AG04450 (cell line): ENCODE data around the gene MANSC4. TPM values are rescaled to one million over a fixed set of nuclear protein-coding genes. Genes with fewer than 3 reads are reported as not detected.
A peak's percentile ranks its signal among the peaks of the same experiment; 100 is the strongest.

Experiments
- CTCF ChIA-PET: fragments of 300-600, 350-600 bp; formaldehyde crosslinking; extraction: SDS; loops from one replicate; lab custom pipeline; 2022; ENCODE audit warnings: antibody characterized with exemption, inconsistent platforms; lab: Charles Lee
- POLR2A ChIA-PET: fragments of 350-600 bp; formaldehyde crosslinking; extraction: SDS; loops from one replicate; lab custom pipeline; 2021; ENCODE audit warnings: antibody characterized with exemption, inconsistent platforms; lab: Yijun Ruan, JAX
- DNase-seq: peaks from one replicate; pipeline ENCODE4 v3.0.0-alpha.2; 2011; ENCODE audit warnings: low read depth, low spot score
- H3K27ac ChIP-seq: one replicate; pipeline ENCODE4 v1.5.1; 2012; ENCODE audit warnings: low read depth, low read length, control low read depth
- H3K27me3 ChIP-seq: one replicate; pipeline ENCODE4 v1.6.0; 2012; ENCODE audit warnings: low read length; ENCODE audit not compliant: control insufficient read depth, insufficient read depth
- H3K4me3 ChIP-seq: 2 replicates; pipeline ENCODE4 v1.5.1; 2011; ENCODE audit warnings: mild to moderate bottlenecking, low read depth, low read length, control low read depth
- H3K9me3 ChIP-seq: 2 replicates; pipeline ENCODE4 v1.5.1; 2012; ENCODE audit warnings: low read length; ENCODE audit not compliant: control insufficient read depth, insufficient read depth
- polyA plus RNA-seq: library from polyadenylated mRNA; depleted of rRNA; stranded (reverse); fragments of >200 nt; gene quantifications from 2 replicates; pipeline ENCODE4 v1.2.3, GENCODE V29; 2011
- TF ChIP-seq, protein P1 (sequence below): IDR thresholded peaks from 2 replicates; pipeline ENCODE4 v1.5.1; 2011; ENCODE audit warnings: low read depth, low read length, control low read depth, inconsistent platforms

The MANSC4 gene
- polyA plus RNA-seq, 1 experiment: not detected

DNA sequence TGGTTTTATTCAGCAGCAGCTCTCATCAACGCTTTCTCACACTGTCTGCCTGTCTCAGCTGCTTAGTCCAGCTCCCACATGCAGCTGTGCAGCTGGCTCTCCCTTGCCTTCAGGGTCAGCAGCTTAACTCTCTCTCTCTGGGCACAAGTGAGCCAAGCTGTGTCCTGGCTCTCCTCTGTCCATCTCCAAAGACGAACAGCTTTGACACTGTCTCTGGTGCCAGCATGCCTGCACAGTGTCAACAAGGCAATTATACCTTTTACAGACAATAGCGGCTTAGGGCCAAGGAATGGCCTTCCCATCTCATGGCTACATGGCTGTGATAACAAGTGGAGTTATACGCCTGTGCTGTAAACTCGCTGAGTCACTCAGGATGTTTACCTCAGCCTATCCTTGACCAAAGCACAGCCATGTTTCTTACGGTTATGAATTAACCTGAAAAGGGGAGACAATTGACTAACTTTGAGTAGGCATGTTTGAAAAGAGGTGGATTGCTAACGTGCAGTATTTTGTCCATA lies 38.4 kb upstream of the MANSC4 start:
- TF ChIP-seq, protein P1, sequence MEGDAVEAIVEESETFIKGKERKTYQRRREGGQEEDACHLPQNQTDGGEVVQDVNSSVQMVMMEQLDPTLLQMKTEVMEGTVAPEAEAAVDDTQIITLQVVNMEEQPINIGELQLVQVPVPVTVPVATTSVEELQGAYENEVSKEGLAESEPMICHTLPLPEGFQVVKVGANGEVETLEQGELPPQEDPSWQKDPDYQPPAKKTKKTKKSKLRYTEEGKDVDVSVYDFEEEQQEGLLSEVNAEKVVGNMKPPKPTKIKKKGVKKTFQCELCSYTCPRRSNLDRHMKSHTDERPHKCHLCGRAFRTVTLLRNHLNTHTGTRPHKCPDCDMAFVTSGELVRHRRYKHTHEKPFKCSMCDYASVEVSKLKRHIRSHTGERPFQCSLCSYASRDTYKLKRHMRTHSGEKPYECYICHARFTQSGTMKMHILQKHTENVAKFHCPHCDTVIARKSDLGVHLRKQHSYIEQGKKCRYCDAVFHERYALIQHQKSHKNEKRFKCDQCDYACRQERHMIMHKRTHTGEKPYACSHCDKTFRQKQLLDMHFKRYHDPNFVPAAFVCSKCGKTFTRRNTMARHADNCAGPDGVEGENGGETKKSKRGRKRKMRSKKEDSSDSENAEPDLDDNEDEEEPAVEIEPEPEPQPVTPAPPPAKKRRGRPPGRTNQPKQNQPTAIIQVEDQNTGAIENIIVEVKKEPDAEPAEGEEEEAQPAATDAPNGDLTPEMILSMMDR: no peak
- ChIA-PET POLR2A (no interaction called here), CTCF (interaction anchor here (0.5 kb wide), 1 partner anchor 22 kb away, joined by 3 read pairs; no protein-coding TSS in a partner anchor)
- no peaks in the 10 kb centered on the region for H3K9me3 ChIP-seq
- H3K27me3 ChIP-seq: no peaks in the 10 kb centered on the region
- H3K27ac ChIP-seq: peak overlapping the region; percentile 39
- DNase-seq: no peak
- H3K4me3 ChIP-seq: no peak overlapping the region

DNA sequence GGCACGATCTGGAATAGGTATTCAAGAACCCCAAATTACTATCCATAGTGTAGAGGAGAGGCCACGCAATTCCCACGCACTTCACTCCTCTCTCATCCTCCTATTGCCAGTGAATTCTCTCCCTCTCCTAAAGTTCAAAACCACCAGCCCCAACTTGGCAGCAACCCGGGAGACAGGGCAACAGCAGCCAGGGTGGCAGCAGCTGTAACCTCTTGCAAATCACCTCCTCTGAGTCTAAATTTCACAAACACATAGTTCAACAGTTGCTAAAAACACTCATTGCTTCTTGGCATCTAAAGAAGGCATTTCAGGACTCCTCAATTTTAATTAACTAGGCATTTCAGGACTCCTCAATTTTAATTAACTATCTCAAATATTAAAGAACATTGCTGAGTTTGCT lies 37.7 kb upstream of the MANSC4 start:
- no peaks in the 10 kb centered on the region for H3K9me3 ChIP-seq
- no peak overlapping the region for H3K27ac ChIP-seq
- TF ChIP-seq, protein P1: no peak
- H3K27me3 ChIP-seq: no peaks in the 10 kb centered on the region
- no peak for DNase-seq
- ChIA-PET POLR2A (no interaction called here), CTCF (interaction anchor here (0.5 to 0.6 kb wide), 2 partner anchors 23 to 557 kb away, joined by 3 read pairs; no protein-coding TSS in a partner anchor)
- no peak overlapping the region for H3K4me3 ChIP-seq

DNA sequence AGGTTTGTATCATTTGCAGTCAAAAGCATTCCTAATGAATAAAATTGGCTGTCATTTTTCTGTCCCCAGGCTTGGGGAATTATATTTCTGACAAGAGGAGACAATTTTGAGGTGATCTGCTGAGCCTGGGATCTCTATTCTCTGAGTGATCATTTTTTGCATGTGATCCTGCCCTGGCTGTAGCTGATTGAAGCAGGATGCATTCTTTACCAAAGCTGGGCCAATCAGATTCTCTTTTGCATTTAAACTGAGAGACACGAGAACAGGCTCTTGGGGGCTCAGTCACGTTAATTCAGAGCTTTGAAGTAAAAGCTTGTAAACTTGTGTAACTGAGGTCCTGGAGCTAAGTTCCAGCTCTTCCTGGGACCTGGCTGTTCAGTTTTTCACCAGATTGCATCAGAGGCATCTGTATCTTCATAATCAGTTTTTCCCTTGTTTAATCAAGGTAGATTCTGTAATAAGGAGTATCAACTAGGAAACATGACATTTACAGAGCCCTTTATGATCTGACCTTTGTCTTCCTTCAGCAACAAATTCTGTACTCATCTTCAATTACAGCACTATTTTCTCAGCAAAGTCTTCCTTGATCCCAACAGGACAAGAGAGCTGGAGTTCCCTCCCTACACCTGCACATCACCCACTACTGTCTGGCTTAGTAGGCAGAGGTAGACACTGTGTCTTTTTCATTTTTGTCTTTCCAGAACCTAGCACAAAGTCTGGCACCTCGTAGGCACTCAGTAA lies 35.0 kb upstream of the MANSC4 start:
- TF ChIP-seq, protein P1: no peak
- no peak overlapping the region for H3K27ac ChIP-seq
- no peak for DNase-seq
- H3K9me3 ChIP-seq: no peaks in the 10 kb centered on the region
- no peaks in the 10 kb centered on the region for H3K27me3 ChIP-seq
- H3K4me3 ChIP-seq: no peak overlapping the region
- ChIA-PET CTCF (interaction anchor here (1.1 to 1.3 kb wide), 2 partner anchors 15 to 47 kb away, joined by 3 read pairs; no protein-coding TSS in a partner anchor), POLR2A (no interaction called here)

DNA sequence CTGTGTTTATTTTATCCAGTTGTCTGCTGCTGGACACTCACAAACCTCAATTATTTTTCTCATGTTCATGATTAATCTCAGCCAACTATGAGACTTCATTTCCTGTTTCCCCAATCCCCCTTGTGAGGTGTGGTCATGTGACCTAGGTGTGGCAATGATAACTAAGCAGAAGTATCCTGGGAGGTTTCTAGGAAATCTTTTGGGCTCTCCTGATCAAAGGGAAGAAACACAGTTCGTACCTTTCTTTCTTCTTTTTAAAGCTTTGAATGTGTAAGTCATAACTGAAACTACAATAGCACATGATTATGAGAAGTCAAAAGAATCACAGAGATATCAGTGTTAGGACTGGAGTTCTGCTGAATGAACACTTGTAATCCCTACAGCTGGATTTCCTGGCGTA lies 34.4 kb upstream of the MANSC4 start:
- Histone ChIP-seq H3K27me3 (no peaks in the 10 kb centered on the region), H3K4me3 (no peak overlapping the region), H3K27ac (no peak overlapping the region), H3K9me3 (no peaks in the 10 kb centered on the region)
- TF ChIP-seq, protein P1: no peak
- CTCF ChIA-PET: interaction anchor here (1.1 to 1.3 kb wide), 2 partner anchors 15 to 48 kb away, joined by 3 read pairs; no protein-coding TSS in a partner anchor
- POLR2A ChIA-PET: no interaction called here
- no peak for DNase-seq

DNA sequence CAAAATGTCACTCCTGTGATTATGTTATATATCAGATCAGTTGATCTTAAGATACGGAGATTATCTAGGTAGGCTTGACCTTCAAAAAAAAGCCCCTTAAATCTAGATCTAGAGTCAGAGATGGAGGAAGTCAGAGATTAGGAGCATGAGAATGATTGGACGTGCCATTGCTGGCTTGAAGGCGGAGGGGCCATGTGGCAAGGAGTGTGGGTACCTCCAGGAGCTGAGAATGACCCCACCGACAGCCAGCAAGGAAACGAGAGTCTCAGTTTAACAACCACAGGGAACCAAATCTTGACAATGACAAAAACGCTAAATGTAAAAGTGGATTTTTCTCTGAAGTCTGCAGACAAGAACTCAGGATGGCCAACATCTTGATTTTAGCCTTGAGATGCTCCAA lies 32.5 kb upstream of the MANSC4 start:
- DNase-seq: no peak
- H3K27me3 ChIP-seq: no peaks in the 10 kb centered on the region
- CTCF ChIA-PET: interaction anchor here (3.2 kb wide), 1 partner anchor 9 kb away, joined by 19 read pairs; no protein-coding TSS in a partner anchor
- POLR2A ChIA-PET: no interaction called here
- H3K4me3 ChIP-seq: no peak overlapping the region
- TF ChIP-seq, protein P1: no peak
- H3K9me3 ChIP-seq: no peaks in the 10 kb centered on the region
- H3K27ac ChIP-seq: no peak overlapping the region
